ENCODE data around the gene VPS51. TPM values are rescaled to one million over a fixed set of nuclear protein-coding genes. Genes with fewer than 3 reads are reported as not detected.

The VPS51 gene
- polyA plus RNA-seq, 3 donors: 37.2 to 77.3 (median 39.4) TPM

DNA sequence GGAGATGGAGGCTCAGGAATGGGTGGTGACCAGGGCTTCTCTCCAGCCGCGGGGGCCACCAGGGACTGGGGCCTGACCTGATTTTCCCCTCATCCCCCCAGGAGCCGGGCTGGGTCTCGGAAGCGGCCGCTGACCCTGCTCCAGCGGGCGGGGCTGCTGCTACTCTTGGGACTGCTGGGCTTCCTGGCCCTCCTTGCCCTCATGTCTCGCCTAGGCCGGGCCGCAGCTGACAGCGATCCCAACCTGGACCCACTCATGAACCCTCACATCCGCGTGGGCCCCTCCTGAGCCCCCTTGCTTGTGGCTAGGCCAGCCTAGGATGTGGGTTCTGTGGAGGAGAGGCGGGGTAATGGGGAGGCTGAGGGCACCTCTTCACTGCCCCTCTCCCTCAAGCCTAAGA is 8.2 kb upstream of the VPS51 start:
- Histone ChIP-seq H2AFZ (ENCODE audit: insufficient read depth, low read depth, low read length, poor library complexity, severe bottlenecking) (no peak overlapping the region), H4K20me1 (ENCODE audit: insufficient read depth, low read length) (no peaks in the 10 kb centered on the region), H3K4me1 (ENCODE audit: control insufficient read depth in 1 of 2, insufficient read depth in 2 of 2, low read length in 2 of 2) (peaks cover 19 to 25% of the 10 kb centered on the region in 2 donors), H3K9ac (ENCODE audit: insufficient read depth, low read length, poor library complexity, severe bottlenecking) (no peak overlapping the region), H3K36me3 (replicated peaks in 1 of 2; ENCODE audit: control insufficient read depth in 1 of 2, insufficient read depth in 2 of 2, low read length in 2 of 2) (peaks cover 33 to 48% of the 10 kb centered on the region in 2 donors), H3K27me3 (ENCODE audit: control insufficient read depth in 2 of 2, insufficient read depth in 2 of 2, low read length in 2 of 2) (no peaks in the 10 kb centered on the region), H3K4me3 (replicated peaks in 1 of 3; ENCODE audit: low read depth in 2 of 3, low read length in 3 of 3) (no peak overlapping the region), H3K27ac (ENCODE audit: low read depth in 1 of 2, low read length in 2 of 2) (no peak overlapping the region), H3K4me2 (replicated peaks; ENCODE audit: extremely low read depth, low read length, poor library complexity, severe bottlenecking) (no peak overlapping the region), H3K79me2 (ENCODE audit: insufficient read depth, low read length) (peaks cover 28% of the 10 kb centered on the region), H3K9me3 (replicated peaks in 1 of 2; ENCODE audit: control insufficient read depth in 1 of 2, insufficient read depth in 1 of 2, low read length in 2 of 2) (no peaks in the 10 kb centered on the region)
- intact Hi-C loops (cut with micrococcal nuclease): loop anchor here in 1 of 2 donors (5.0 kb wide), 1 partner anchor 56 kb away; no protein-coding TSS in a partner anchor
- peaks cover 23% of the 10 kb centered on the region for H3K4me1 Mint-ChIP-seq
- H3K36me3 Mint-ChIP-seq: peaks cover 43 to 54% of the 10 kb centered on the region in 2 donors
- peaks cover 0 to 2% (median 0%) of the 10 kb centered on the region in 7 donors for H3K9me3 Mint-ChIP-seq
- no peak overlapping the region for H3K27ac Mint-ChIP-seq
- H3K27me3 Mint-ChIP-seq (ENCODE audit: low read depth in 3 of 3): peaks cover 0 to 3% (median 0%) of the 10 kb centered on the region in 3 donors
- no peak for DNase-seq
- WGBS (ENCODE audit: insufficient coverage): 95% methylated on average over 7 of the region's 15 CpGs
- H3K4me3 Mint-ChIP-seq: no peak overlapping the region
- TF ChIP-seq CTCF (IDR thresholded peaks at IDR 0.05): no peak

DNA sequence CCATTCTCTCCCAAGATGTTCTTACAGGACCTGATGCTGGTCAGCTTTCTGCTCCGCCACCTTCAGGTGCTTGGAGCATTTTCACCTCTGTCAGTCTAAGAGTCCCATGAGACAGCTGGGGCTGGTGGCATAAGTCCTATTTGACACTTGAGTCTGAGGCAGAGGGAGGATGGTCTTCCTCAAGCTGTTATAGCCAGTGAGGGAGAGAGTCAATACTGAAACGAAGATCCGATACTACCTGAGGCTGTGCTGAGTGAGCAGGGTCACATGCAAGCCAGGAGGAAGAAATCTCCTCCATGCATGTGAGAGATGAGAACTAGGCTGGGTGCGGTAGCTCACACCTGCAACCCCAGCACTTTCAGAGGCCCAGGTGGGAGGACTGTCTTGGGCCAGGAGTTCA is 6.4 kb upstream of the VPS51 start:
- Histone ChIP-seq H3K9me3 (replicated peaks in 1 of 2; ENCODE audit: control insufficient read depth in 1 of 2, insufficient read depth in 1 of 2, low read length in 2 of 2) (no peaks in the 10 kb centered on the region), H3K27me3 (ENCODE audit: control insufficient read depth in 2 of 2, insufficient read depth in 2 of 2, low read length in 2 of 2) (no peaks in the 10 kb centered on the region), H3K4me1 (ENCODE audit: control insufficient read depth in 1 of 2, insufficient read depth in 2 of 2, low read length in 2 of 2) (peaks cover 8 to 12% of the 10 kb centered on the region in 2 donors), H2AFZ (ENCODE audit: insufficient read depth, low read depth, low read length, poor library complexity, severe bottlenecking) (no peak overlapping the region), H3K79me2 (ENCODE audit: insufficient read depth, low read length) (peaks cover 12% of the 10 kb centered on the region), H4K20me1 (ENCODE audit: insufficient read depth, low read length) (no peaks in the 10 kb centered on the region), H3K9ac (ENCODE audit: insufficient read depth, low read length, poor library complexity, severe bottlenecking) (no peak overlapping the region), H3K4me2 (replicated peaks; ENCODE audit: extremely low read depth, low read length, poor library complexity, severe bottlenecking) (no peak overlapping the region), H3K36me3 (replicated peaks in 1 of 2; ENCODE audit: control insufficient read depth in 1 of 2, insufficient read depth in 2 of 2, low read length in 2 of 2) (peaks cover 33 to 48% of the 10 kb centered on the region in 2 donors), H3K4me3 (replicated peaks in 1 of 3; ENCODE audit: low read depth in 2 of 3, low read length in 3 of 3) (no peak overlapping the region), H3K27ac (ENCODE audit: low read depth in 1 of 2, low read length in 2 of 2) (no peak overlapping the region)
- no peaks in the 10 kb centered on the region for H3K9me3 Mint-ChIP-seq
- 90% methylated on average over 4 of the region's 4 CpGs for WGBS (ENCODE audit: insufficient coverage)
- H3K27ac Mint-ChIP-seq: no peak overlapping the region
- DNase-seq: no peak
- peaks cover 0 to 3% (median 0%) of the 10 kb centered on the region in 3 donors for H3K27me3 Mint-ChIP-seq (ENCODE audit: low read depth in 3 of 3)
- no peak for TF ChIP-seq CTCF (IDR thresholded peaks at IDR 0.05)
- peaks cover 43 to 54% of the 10 kb centered on the region in 2 donors for H3K36me3 Mint-ChIP-seq
- no peak overlapping the region for H3K4me3 Mint-ChIP-seq
- H3K4me1 Mint-ChIP-seq: peaks cover 11% of the 10 kb centered on the region
- intact Hi-C loops (cut with micrococcal nuclease): loop anchor here in 1 of 2 donors (5.0 kb wide), 1 partner anchor 57 kb away; no protein-coding TSS in a partner anchor
